CD4-positive, alpha-beta T cell treated with Interleukin-17A for 4 hours (primary cell): Measurements from ENCODE around the gene VAMP5.
"Not testable (repeated sequence)": the region's sequence is repeated elsewhere in the genome, so short reads cannot be mapped to it uniquely, and the experiment has no call there.

Experiments
- DNase-seq: peaks from one replicate; pipeline ENCODE4 v3.0.0-alpha.2; 2020; ENCODE audit warnings: mixed read lengths

VAMP5 gene

DNA sequence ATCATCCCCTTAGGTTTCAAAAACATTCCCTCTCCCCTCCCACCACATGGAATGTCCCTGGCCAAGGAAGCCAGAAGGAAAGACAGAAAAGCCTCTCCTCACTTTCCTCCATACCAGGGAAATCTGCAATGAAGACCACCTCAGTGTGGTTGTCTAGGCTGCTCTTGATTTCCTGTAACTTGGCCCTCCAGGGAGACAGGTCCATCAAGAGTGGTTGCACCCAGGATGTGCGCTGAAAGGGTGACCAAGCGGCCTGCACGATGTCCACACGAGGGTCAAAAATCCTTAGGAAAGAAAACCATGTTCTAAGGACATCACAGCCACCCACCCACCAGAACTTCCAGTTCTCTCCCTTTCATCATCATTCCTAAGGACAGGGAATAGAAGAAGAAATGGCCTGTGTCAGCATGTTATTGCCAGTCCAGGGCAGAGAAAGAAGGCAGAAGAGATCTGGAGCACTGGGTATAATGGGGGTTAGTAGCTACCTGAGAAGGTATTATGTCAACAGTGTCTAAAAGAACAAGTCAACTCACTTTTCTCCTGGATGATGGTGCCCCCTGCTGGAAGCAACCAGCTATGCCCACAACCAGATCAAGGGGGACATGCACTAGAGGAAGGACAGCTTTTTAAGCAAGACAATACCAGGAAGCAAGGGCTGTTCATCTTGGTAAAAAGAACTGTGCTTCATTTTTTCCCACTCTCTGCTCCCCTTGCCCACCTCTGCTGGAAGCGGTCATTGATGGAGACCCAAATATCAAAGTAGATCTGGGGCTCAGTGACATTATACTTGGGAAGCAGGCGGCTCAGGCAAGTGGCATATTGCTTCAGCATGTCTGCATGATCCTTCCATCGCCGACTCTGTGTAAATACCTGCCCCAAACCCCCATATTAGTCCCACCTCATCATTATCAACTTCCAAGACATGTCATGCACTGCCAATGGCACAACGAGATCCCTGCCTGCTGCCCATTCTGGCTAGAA lies 32.2 kb upstream of the VAMP5 start:
- DNase-seq: peak; percentile 93

GRCh38 chr2:85553184-85553583 lies 31.0 kb upstream of the VAMP5 start:
- no peak for DNase-seq

DNA sequence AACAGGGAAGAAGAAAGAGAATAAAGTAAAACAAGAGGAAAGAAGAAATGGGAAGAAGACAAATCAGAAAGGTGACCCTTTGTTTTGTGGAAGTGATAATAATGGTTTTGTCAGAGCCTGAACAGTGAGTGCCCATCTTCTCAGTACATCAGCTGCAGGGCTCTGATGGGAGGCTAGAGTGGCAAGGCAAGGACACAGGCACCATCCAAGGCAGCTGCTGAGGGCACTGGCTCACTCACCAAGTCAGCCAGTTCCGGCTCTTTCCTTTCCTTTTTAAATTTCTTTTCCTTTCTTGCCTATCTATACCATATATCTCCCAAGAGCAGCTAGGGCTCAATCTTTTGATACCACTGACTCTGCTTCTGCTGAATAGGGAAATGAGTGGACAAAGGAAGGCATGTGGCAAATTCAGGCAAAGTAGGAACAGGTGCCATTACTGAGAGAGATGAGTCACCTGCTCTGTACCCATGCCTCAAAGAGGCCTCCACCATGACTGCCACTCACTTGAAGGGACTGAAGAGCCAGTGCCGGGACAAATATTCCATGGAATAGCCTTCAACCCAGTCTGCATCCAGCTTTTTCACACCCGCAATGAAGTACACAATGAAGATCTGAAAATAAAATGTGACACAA lies 29.1 kb upstream of the VAMP5 start:
- DNase-seq: no peak

DNA sequence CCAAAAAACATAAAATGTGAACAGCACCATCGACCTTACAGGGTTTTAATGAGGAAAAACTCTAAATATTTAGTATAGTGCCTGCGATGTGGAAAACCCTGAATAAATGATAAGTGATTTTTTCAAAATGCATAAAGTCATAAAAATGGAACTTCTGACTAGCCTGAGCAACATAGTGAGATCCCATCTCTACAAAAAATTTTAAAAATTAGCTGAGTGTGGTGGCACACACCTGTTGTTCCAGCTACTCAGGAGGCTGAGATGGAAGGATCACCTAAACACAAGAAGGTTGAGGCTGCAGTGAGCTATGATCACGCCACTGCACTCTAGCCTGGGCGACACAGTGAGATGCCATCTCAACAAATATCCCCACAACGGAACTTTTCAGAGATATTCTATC lies 27.1 kb upstream of the VAMP5 start:
- no peak for DNase-seq

DNA sequence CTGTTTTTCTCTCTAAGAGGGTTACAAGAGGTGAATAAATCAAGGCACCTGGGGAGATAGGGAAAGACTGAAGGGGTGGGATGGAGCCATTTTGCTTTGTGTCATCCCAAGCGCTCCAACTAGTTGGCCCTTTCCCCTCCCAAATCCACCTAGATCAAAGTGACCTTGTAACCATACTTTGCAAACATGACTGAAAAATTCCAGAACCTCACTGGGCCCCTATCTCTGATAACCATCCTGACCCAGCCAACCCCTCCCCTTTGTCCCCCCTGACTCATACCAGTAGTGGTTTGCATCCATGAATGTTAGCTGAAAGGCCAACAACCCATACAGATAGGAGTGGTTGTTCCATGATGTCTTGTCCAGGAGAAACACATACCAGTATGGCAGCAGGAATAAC lies 26.1 kb upstream of the VAMP5 start:
- no peak for DNase-seq

DNA sequence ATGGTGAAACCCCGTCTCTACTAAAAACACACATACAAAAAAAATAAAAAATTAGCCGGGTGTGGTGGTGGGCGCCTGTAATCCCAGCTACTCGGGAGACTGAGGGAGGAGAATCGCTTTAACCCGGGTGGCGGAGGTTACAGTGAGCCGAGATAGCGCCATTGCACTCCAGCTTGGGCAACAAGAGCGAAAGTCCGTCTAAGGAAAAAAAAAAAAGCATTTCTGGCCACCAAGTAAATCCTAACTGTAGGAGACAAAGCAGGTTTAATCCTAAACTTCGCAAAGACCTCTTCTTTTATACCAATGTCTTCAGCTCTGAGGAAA lies 23.9 kb upstream of the VAMP5 start:
- DNase-seq: not testable (repeated sequence)

DNA sequence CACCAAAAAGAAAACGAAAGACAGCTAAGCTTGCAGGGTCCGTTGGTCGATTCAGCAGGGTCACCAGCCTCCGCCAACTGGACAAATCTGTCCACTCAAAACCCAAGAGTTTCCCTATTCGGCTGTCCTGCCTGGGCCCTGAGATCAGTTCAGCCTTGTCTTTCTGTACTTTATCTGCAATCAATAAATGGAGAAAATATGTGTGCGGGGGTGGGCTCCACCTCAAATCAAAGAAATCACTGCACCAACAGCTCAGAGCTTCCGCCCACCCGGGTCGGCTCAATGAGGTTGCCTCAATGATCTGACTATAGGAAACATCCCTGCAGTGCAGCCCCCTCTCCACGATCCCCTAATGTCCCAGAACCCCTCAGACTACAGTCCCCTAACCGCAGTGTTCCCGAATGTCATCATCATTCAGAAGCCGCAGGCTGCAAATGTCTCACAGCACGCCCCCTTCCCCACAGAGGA lies 23.4 kb upstream of the VAMP5 start:
- no peak for DNase-seq

DNA sequence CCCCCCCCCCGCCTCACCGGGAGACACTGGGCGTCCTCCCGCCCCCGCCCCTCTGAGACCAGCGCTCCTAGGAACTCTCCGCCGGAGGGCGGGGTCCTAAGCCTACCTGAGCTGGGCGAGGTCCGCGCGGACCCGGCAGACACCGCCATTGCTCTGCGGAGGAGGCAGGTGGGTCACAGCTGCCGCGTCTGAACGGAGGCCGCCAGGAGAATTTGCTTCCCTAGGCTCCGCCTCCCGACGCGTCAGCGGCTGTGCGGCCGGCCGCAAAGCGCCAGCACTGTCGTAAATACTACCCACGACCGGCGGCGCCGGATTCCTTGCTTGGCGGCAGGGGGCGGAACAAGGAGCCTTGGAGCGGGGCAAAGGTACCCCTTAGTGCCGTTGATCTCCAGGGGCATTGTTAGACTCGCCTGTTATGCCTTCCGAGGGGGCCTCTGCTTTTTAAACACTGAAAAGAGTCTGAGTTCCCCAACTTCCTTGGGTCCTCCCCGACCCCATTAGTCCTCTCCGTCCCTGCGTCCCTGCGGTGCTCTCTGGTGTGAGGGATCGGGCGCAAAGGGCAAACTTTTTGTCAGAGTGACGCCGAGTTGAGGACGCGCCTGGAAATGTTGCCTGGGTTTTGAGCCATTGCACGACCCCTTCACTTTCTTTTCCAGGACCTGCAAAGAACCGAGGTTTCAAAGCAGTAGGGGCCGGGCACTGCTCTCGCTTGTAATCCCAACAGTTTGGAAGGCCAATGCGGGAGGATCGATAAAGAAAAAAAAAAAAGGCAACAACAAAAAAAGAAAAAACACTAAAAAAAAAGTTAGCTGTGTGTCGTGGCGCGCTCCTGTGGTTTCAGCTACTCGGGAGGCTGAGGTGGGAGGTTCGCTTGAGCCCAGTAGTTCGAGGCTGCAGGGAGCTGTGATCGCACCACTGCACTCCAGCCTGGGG lies 22.7 kb upstream of the VAMP5 start, which contains the start of gene GGCX:
Gene GGCX (minus strand): TSS at position 214 of the 933 bp plus-strand sequence. CDS start 65 bp downstream, at position 149.
- peak; percentile 95 for DNase-seq

DNA sequence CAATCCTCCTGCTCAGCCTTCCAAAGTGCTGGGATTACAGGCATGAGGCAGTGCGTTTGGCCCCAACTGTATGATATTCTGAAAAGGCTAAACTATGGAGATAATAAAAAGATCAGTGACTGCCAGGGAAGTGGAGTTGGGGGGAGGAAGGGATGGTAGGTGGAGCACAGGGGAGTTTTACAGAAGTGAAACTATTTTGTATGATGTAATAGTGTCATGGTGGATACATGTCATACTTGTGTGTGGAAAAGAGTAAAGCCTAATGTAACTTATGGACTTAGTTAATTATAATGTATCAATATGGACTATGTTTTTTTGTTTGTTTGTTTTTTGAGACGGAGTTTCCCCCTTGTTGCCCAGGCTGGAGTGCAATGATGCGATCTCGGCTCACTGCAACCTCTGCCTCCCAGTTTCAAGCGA lies 20.1 kb upstream of the VAMP5 start:
- no peak for DNase-seq

GRCh38 chr2:85566265-85566664 lies 18.0 kb upstream of the VAMP5 start:
- DNase-seq: no peak

- no peak for DNase-seq
Observed at GRCh38 chr2:85575739-85576138, 8.5 kb upstream of the VAMP5 start.

- no peak for DNase-seq
Observed at GRCh38 chr2:85577063-85577385, 7.2 kb upstream of the VAMP5 start.

DNA sequence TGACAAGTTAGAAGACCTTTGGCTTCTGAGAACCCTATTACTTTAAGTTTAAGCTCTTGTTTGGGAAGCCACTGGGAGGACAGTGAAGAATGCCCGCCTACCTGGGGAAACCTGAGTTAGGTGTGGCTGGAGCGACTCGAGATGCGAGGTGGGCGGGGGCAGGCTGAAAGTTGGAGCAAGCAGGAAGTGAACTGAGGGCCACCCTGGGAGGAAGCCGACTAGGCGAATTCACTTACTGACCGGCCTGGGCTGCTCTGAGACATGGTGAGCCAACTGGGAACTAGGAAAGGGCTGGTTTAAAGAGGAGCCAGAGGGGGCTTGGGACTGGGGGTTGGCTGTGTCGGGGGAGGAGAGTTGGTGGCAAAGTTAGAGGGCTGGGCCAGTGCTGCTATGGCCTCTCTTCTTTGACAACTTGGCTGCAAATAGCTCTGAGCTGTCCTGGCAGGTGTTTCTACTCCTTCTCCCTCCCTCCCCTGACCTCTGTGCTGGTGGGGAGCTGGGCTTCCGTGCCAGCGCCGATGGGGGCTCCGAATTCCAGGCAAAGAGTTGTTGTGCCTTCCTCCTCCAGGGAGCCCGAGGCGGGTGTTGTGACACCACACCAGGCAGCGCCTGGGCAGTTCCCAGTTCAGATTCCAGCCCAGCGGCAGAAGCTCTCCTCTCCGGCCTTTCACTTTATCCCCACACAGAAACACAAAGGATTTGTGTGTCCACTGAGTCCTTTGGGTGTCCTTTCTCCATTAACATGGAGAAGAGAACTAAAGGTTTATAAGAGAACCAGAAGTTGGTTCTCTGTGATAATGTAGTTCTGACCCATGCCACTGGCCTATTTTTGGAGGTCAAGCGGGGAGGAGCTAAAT lies 6.6 kb upstream of the VAMP5 start, which contains the start of gene VAMP8:
Gene VAMP8 (plus strand): TSS at position 201 of the 857 bp plus-strand sequence. CDS start 61 bp downstream, at position 262.
- peak; percentile 80 for DNase-seq

GRCh38 chr2:85578243-85579180 lies 5.7 kb upstream of the VAMP5 start:
- peak; percentile 29 for DNase-seq

DNA sequence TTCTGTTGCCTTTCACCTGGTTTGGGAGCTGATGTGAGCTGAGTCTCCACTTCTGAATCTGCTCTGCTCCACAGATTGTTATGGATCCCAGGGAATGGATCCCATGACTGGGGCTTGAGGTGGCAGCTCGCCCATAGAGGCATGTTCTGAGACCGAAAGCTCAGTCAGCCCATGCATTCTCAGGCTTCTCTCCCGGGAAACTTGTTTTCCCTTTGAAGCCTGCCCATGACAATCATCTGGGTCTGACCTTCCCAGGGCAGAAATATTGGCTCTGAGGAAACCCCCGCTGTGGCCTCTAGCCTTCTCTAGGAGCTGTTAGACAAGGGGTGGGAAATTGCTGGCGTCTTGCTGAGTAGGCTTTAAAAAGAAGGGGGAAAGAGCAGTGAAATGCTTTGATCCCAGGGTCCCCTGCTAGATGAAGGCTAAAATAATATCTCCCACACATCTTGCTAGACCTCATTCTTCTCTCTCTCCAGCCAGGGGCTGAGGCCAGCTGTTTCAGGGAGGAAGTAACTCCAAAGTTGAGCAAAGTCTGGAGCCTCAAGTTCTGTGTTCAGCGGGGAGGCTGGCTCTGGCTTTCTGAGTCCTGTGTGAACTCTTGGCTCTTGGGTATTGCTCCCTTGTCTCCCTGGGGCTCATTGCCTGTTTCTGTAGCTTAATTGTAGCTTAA lies 4.8 kb upstream of the VAMP5 start:
- no peak for DNase-seq

- no peak for DNase-seq
Observed at GRCh38 chr2:85580206-85580605, 4.0 kb upstream of the VAMP5 start.

- no peak for DNase-seq
Observed at GRCh38 chr2:85582492-85582891, 1.7 kb upstream of the VAMP5 start.

GRCh38 chr2:85583667-85584353 lies 421 bp upstream of the VAMP5 start:
- DNase-seq: peak; percentile 50
